Measurements from ENCODE around the gene ADAMTS6. TPM values are rescaled to one million over a fixed set of nuclear protein-coding genes. Genes with fewer than 3 reads are reported as not detected.

The ADAMTS6 gene
- total RNA-seq, 1 donor from 2014 or later, result 52.4 TPM

GRCh38 chr5:65276178-65276890 lies 205.4 kb downstream of the ADAMTS6 start:
- no peak for DNase-seq

- no peak for DNase-seq
Observed at GRCh38 chr5:65271906-65272305, 209.8 kb downstream of the ADAMTS6 start.

- DNase-seq, result no peak
Observed at GRCh38 chr5:65268525-65268924, 213.2 kb downstream of the ADAMTS6 start.

- DNase-seq, result no peak
Observed at GRCh38 chr5:65264420-65264819, 217.3 kb downstream of the ADAMTS6 start.

- DNase-seq, result no peak
Observed at GRCh38 chr5:65263321-65263720, 218.4 kb downstream of the ADAMTS6 start.

- peak; percentile 61 for DNase-seq
Observed at GRCh38 chr5:65262649-65263059, 219.1 kb downstream of the ADAMTS6 start.

- DNase-seq, result peak; percentile 88
Observed at GRCh38 chr5:65262096-65262495, 219.6 kb downstream of the ADAMTS6 start.

GRCh38 chr5:65261499-65261898 lies 220.2 kb downstream of the ADAMTS6 start:
- DNase-seq, result peak; percentile 24

GRCh38 chr5:65255294-65255693 lies 226.4 kb downstream of the ADAMTS6 start:
- DNase-seq, result no peak

- no peak for DNase-seq
Observed at GRCh38 chr5:65252977-65253376, 228.7 kb downstream of the ADAMTS6 start.

GRCh38 chr5:65248896-65249295 lies 232.8 kb downstream of the ADAMTS6 start:
- DNase-seq, result no peak

GRCh38 chr5:65247594-65247993 lies 234.1 kb downstream of the ADAMTS6 start:
- DNase-seq, result no peak

GRCh38 chr5:65246741-65247140 lies 235.0 kb downstream of the ADAMTS6 start:
- no peak for DNase-seq

- DNase-seq, result peak; percentile 65
Observed at GRCh38 chr5:65244031-65244430, 237.7 kb downstream of the ADAMTS6 start.

GRCh38 chr5:65243161-65243560 lies 238.6 kb downstream of the ADAMTS6 start:
- no peak for DNase-seq

- no peak for DNase-seq
Observed at GRCh38 chr5:65229841-65230240, 251.9 kb downstream of the ADAMTS6 start.

- peak; percentile 52 for DNase-seq
Observed at GRCh38 chr5:65213921-65214525, 267.7 kb downstream of the ADAMTS6 start.

GRCh38 chr5:65209341-65209740 lies 272.4 kb downstream of the ADAMTS6 start:
- DNase-seq, result peak; percentile 94

GRCh38 chr5:65204966-65205365 lies 276.8 kb downstream of the ADAMTS6 start:
- no peak for DNase-seq

- no peak for DNase-seq
Observed at GRCh38 chr5:65203746-65204145, 278.0 kb downstream of the ADAMTS6 start.

GRCh38 chr5:65199993-65200675 lies 281.6 kb downstream of the ADAMTS6 start:
- peak; percentile 50 for DNase-seq

GRCh38 chr5:65198456-65199120 lies 283.1 kb downstream of the ADAMTS6 start:
- DNase-seq, result peak; percentile 95
